HEK293 (cell line): ENCODE measurements around the gene MCIDAS.

ENCODE experiments used
- CTCF ChIA-PET: fragments of 350-600 bp; formaldehyde crosslinking; extraction: SDS; loops from one replicate; lab custom pipeline; 2021; ENCODE audit warnings: antibody characterized with exemption; lab: Yijun Ruan, JAX
- POLR2A ChIA-PET: fragments of 300-600 bp; formaldehyde crosslinking; extraction: SDS; loops from one replicate; lab custom pipeline; 2020; ENCODE audit warnings: antibody characterized with exemption, inconsistent platforms; lab: Yijun Ruan, JAX
- H3K27ac ChIP-seq: fragments of 200-500 bp; sonication (Bioruptor generic); 2 replicates; pipeline ENCODE4 v1.5.1; 2014; ENCODE audit warnings: low read depth, low read length, control low read depth, inconsistent platforms; ENCODE audit errors: extremely low read depth
- H3K36me3 ChIP-seq, 2 experiments: fragments of 200-500 bp in 1 of 2; sonication (Bioruptor generic) in 1 of 2; 1 replicate in 1 of 2; 2 replicates in 1 of 2; pipeline ENCODE4 v1.5.1; 2014 to 2017; ENCODE audit warnings: inconsistent platforms in 2 of 2, low read length in 2 of 2; ENCODE audit not compliant: control insufficient read depth in 2 of 2, insufficient read depth in 1 of 2
- H3K4me1 ChIP-seq: fragments of 200-500 bp; sonication (Bioruptor generic); 2 replicates; pipeline ENCODE4 v1.5.1; 2014; ENCODE audit warnings: mild to moderate bottlenecking, low read length, inconsistent platforms; ENCODE audit not compliant: control insufficient read depth, insufficient read depth
- H3K4me3 ChIP-seq: 2 replicates; pipeline ENCODE4 v1.5.1; 2011; ENCODE audit warnings: low read depth, mild to moderate bottlenecking, control low read depth, low read length, moderate library complexity
- H3K9me3 ChIP-seq: fragments of 200-500 bp; sonication (Bioruptor generic); 2 replicates; pipeline ENCODE4 v1.5.1; 2014; ENCODE audit warnings: low read depth, low read length, inconsistent platforms; ENCODE audit not compliant: control insufficient read depth, insufficient read depth
- FEZF1 ChIP-seq: fragments of 450-650 bp; formaldehyde crosslinking; IDR thresholded peaks from 2 replicates; pipeline ENCODE4 v1.5.1; 2016; ENCODE audit warnings: missing biosample characterization, missing genetic modification characterization
- GLIS1 ChIP-seq: fragments of 450-650 bp; formaldehyde crosslinking; IDR thresholded peaks from 2 replicates; pipeline ENCODE4 v1.5.1; 2016; ENCODE audit warnings: missing biosample characterization, missing genetic modification characterization
- KLF1 ChIP-seq: fragments of 450-650 bp; formaldehyde crosslinking; IDR thresholded peaks from 2 replicates; pipeline ENCODE4 v1.5.1; 2016; ENCODE audit warnings: missing biosample characterization, missing genetic modification characterization
- KLF10 ChIP-seq: fragments of 450-650 bp; IDR thresholded peaks from 2 replicates; pipeline ENCODE4 v1.5.1; 2018; ENCODE audit warnings: missing biosample characterization, mild to moderate bottlenecking, missing genetic modification characterization
- OVOL3 ChIP-seq: fragments of 450-650 bp; formaldehyde crosslinking; IDR thresholded peaks from 2 replicates; pipeline ENCODE4 v1.5.1; 2016; ENCODE audit warnings: missing biosample characterization, missing genetic modification characterization
- REPIN1 ChIP-seq: fragments of 450-650 bp; formaldehyde crosslinking; IDR thresholded peaks from 2 replicates; pipeline ENCODE4 v1.5.1; 2017; ENCODE audit warnings: missing biosample characterization, missing genetic modification characterization, low read depth
- ZBTB17 ChIP-seq: fragments of 450-650 bp; formaldehyde crosslinking; IDR thresholded peaks from 2 replicates; pipeline ENCODE4 v1.5.1; 2016; ENCODE audit warnings: missing biosample characterization, missing genetic modification characterization
- ZBTB8A ChIP-seq: fragments of 450-650 bp; formaldehyde crosslinking; IDR thresholded peaks from 2 replicates; pipeline ENCODE4 v1.5.1; 2016; ENCODE audit warnings: missing biosample characterization, missing genetic modification characterization
- ZNF133 ChIP-seq: fragments of 450-650 bp; formaldehyde crosslinking; IDR thresholded peaks from 2 replicates; pipeline ENCODE4 v1.5.1; 2016; ENCODE audit warnings: missing biosample characterization, missing genetic modification characterization
- ZNF211 ChIP-seq: fragments of 450-650 bp; formaldehyde crosslinking; IDR thresholded peaks from 2 replicates; pipeline ENCODE4 v1.5.1; 2016; ENCODE audit warnings: low read depth, missing biosample characterization, missing genetic modification characterization
- ZNF239 ChIP-seq: fragments of 450-650 bp; formaldehyde crosslinking; IDR thresholded peaks from 2 replicates; pipeline ENCODE4 v1.5.1; 2016; ENCODE audit warnings: missing biosample characterization, missing genetic modification characterization
- ZNF341 ChIP-seq: fragments of 450-650 bp; formaldehyde crosslinking; IDR thresholded peaks from 2 replicates; pipeline ENCODE4; 2016; ENCODE audit warnings: low read depth, missing biosample characterization, missing genetic modification characterization
- ZNF394 ChIP-seq: fragments of 450-650 bp; formaldehyde crosslinking; IDR thresholded peaks from 2 replicates; pipeline ENCODE4 v1.5.1; 2016; ENCODE audit warnings: missing biosample characterization, missing genetic modification characterization, mild to moderate bottlenecking, moderate library complexity, borderline replicate concordance
- ZNF660 ChIP-seq: fragments of 450-650 bp; IDR thresholded peaks from 2 replicates; pipeline ENCODE4 v1.5.1; 2018; ENCODE audit warnings: missing biosample characterization, mild to moderate bottlenecking, missing genetic modification characterization
- TF ChIP-seq, protein P1 (sequence below): fragments of 450-650 bp; formaldehyde crosslinking; IDR thresholded peaks from 2 replicates; pipeline ENCODE4 v1.5.1; 2016; ENCODE audit warnings: missing biosample characterization, missing genetic modification characterization
- TF ChIP-seq, protein P2 (sequence below): fragments of 450-650 bp; formaldehyde crosslinking; IDR thresholded peaks from 2 replicates; pipeline ENCODE4 v1.5.1; 2016; ENCODE audit warnings: missing biosample characterization, missing genetic modification characterization
- TF ChIP-seq, protein P3 (sequence below): fragments of 450-650 bp; formaldehyde crosslinking; IDR thresholded peaks from 2 replicates; pipeline ENCODE4 v1.5.1; 2016; ENCODE audit warnings: missing biosample characterization, missing genetic modification characterization
- TF ChIP-seq, protein P4 (sequence below): fragments of 450-650 bp; formaldehyde crosslinking; conservative IDR thresholded peaks from 2 replicates; pipeline ENCODE4 v1.5.1; 2016; ENCODE audit warnings: low read depth, missing biosample characterization, missing genetic modification characterization

Gene MCIDAS

DNA sequence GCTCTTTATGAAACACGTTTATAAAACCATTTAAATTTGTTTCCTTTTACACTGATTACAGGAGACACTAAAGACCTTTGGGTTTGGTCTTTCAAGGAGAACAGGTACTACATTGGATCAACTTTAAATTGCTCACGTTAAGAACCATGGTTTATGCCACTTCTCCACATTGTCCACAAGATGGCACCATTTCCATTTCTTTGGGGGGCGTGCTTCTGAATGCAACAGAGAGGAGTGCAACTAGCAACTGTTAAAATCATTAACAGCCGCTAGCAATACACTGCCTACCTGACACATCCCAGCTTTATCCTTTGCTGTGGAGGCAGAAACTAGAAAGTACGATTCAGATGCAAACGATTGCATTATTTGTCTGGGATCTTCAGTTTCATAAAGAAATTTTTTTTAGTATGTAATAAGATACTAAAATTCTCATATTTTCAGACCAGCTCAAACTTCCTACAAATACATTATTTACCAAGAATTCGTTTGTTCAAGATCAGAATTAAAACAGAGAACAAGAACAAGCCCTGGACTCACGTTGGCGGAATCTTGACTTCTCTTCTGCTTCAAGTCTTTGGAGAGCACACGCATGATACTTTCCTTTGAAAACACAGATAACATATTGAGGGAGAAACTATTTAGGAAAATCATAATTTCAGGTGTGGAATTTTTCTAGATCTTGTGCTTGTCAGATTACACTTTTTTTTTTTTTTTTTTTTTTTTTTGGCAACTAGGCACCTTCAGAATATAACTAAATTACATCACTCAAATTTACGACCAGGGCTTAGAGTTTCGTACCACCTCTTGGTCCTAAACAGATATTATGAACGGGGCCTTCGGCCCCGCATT, 54.8 kb downstream of the MCIDAS start (continued):
- TF ChIP-seq, protein P1, sequence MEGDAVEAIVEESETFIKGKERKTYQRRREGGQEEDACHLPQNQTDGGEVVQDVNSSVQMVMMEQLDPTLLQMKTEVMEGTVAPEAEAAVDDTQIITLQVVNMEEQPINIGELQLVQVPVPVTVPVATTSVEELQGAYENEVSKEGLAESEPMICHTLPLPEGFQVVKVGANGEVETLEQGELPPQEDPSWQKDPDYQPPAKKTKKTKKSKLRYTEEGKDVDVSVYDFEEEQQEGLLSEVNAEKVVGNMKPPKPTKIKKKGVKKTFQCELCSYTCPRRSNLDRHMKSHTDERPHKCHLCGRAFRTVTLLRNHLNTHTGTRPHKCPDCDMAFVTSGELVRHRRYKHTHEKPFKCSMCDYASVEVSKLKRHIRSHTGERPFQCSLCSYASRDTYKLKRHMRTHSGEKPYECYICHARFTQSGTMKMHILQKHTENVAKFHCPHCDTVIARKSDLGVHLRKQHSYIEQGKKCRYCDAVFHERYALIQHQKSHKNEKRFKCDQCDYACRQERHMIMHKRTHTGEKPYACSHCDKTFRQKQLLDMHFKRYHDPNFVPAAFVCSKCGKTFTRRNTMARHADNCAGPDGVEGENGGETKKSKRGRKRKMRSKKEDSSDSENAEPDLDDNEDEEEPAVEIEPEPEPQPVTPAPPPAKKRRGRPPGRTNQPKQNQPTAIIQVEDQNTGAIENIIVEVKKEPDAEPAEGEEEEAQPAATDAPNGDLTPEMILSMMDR (tag by site-specific recombination) = peak; percentile 83
- TF ChIP-seq ZNF239 (no peak), ZBTB8A (tag by site-specific recombination) (0 out of 2 replicates have a peak, but pooled peaks have one; percentile 3), ZNF660 (tag by site-specific recombination) (peak; percentile 86), OVOL3 (tag by site-specific recombination) (no peak), ZNF394 (tag by site-specific recombination) (peak; percentile 19; the same call in 1 of the 2 replicates), REPIN1 (no peak), FEZF1 (tag by site-specific recombination) (no peak), ZBTB17 (tag by site-specific recombination) (peak; percentile 96), ZNF341 (tag by site-specific recombination) (no peak), GLIS1 (tag by site-specific recombination) (no peak), ZNF211 (tag by site-specific recombination) (no peak), KLF1 (tag by site-specific recombination) (no peak), KLF10 (0 out of 2 replicates have a peak, but pooled peaks have one; percentile 37)
- TF ChIP-seq, protein P2, sequence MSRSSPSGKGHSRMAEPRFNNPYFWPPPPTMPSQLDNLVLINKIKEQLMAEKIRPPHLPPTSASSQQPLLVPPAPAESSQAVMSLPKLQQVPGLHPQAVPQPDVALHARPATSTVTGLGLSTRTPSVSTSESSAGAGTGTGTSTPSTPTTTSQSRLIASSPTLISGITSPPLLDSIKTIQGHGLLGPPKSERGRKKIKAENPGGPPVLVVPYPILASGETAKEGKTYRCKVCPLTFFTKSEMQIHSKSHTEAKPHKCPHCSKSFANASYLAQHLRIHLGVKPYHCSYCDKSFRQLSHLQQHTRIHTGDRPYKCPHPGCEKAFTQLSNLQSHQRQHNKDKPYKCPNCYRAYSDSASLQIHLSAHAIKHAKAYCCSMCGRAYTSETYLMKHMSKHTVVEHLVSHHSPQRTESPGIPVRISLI = peak; percentile 69; the same call in 1 of the 2 replicates
- TF ChIP-seq, protein P3, sequence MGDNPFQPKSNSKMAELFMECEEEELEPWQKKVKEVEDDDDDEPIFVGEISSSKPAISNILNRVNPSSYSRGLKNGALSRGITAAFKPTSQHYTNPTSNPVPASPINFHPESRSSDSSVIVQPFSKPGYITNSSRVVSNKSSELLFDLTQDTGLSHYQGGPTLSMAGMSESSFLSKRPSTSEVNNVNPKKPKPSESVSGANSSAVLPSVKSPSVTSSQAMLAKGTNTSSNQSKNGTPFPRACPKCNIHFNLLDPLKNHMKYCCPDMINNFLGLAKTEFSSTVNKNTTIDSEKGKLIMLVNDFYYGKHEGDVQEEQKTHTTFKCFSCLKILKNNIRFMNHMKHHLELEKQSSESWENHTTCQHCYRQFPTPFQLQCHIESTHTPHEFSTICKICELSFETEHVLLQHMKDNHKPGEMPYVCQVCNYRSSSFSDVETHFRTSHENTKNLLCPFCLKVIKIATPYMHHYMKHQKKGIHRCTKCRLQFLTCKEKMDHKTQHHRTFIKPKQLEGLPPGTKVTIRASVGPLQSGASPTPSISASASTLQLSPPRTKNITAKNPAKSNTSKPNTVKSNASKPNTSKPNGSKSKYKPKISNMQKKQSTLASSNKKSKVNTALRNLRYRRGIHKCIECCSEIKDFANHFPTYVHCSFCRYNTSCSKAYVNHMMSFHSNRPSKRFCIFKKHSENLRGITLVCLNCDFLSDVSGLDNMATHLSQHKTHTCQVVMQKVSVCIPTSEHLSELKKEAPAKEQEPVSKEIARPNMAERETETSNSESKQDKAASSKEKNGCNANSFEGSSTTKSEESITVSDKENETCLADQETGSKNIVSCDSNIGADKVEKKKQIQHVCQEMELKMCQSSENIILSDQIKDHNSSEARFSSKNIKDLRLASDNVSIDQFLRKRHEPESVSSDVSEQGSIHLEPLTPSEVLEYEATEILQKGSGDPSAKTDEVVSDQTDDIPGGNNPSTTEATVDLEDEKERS (tag by site-specific recombination) = no peak

DNA sequence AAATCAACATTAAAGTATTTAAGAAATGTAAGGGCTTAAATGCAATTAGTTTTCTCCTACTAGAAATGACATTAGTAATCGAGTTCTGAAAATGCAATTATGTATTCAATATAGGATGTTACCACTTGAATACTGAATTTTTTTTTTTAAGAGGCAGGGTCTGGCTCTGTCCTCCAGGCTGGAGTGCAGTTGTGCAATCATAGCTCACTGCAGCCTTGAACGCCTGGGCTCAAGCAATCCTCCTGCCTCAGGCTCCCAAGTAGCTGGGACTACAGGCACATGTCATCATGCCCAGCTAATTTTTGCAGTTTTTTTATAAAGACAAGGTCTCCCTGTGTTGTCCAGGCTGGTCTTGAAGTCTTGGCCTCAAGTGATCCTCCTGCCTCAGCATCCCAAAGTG, 55.6 kb downstream of the MCIDAS start:
- H3K9me3 ChIP-seq = no peaks in the 10 kb centered on the region
- CTCF ChIA-PET = interaction anchor here (0.6 to 3.0 kb wide), 12 partner anchors 9 to 1884 kb away, joined by 3 to 10 read pairs (median 4); partner anchors contain the start of genes DHX29 and MTREX
- no peaks in the 10 kb centered on the region; the same call in 1 of the 2 replicates for H3K4me1 ChIP-seq
- no peak overlapping the region for H3K4me3 ChIP-seq
- no peak for TF ChIP-seq ZNF133 (tag by site-specific recombination)
- TF ChIP-seq, protein P4, sequence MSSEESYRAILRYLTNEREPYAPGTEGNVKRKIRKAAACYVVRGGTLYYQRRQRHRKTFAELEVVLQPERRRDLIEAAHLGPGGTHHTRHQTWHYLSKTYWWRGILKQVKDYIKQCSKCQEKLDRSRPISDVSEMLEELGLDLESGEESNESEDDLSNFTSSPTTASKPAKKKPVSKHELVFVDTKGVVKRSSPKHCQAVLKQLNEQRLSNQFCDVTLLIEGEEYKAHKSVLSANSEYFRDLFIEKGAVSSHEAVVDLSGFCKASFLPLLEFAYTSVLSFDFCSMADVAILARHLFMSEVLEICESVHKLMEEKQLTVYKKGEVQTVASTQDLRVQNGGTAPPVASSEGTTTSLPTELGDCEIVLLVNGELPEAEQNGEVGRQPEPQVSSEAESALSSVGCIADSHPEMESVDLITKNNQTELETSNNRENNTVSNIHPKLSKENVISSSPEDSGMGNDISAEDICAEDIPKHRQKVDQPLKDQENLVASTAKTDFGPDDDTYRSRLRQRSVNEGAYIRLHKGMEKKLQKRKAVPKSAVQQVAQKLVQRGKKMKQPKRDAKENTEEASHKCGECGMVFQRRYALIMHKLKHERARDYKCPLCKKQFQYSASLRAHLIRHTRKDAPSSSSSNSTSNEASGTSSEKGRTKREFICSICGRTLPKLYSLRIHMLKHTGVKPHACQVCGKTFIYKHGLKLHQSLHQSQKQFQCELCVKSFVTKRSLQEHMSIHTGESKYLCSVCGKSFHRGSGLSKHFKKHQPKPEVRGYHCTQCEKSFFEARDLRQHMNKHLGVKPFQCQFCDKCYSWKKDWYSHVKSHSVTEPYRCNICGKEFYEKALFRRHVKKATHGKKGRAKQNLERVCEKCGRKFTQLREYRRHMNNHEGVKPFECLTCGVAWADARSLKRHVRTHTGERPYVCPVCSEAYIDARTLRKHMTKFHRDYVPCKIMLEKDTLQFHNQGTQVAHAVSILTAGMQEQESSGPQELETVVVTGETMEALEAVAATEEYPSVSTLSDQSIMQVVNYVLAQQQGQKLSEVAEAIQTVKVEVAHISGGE = no peak
- H3K36me3 ChIP-seq = no peaks in the 10 kb centered on the region
- no peak overlapping the region for H3K27ac ChIP-seq
- POLR2A ChIA-PET = no interaction called here
